T-helper 9 cell (primary cell): Measurements from ENCODE around the gene ZNF142.

Experiments
- DNase-seq: peaks from one replicate; pipeline ENCODE4 v3.0.0-alpha.2; 2020

ZNF142 gene

DNA sequence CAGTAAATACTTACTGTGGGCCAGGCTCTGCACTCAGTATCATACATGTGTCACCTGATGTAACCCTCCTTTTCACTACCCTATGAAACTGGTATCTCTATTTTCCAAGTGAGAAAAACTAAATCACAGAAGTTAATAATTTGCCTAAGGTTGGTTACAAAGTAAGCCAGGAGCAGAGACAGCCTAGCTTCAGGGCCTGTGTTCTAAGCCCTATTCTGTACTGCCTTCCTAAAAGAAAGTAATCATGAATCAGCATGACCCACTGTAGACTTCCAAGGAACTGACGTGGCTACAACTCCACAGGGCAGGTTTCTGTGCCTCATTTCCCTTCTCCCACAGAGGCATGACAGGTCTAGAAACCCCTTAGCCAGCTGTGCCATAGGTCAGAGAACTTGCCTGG, 14.3 kb downstream of the ZNF142 start:
- DNase-seq: no peak

DNA sequence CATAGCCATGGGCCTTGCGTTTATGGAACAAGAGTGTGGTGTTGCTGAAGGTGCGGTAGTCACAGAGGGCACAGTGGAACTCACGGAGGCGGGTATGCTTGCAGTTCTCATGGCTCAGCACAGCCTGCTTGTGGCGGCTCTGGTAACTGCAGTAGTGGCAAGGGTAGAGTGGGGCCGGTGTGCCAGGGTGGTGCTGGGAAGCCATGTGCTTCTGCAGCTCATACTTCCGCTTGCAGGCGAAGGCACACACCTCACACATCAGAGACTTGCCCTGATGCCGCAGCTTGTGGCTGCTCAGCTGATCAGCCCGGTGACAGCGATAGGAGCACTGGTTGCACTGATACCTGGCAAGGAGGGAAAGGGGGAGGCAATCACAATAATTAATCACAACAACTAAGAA, 14.7 kb downstream of the ZNF142 start:
- DNase-seq: no peak

DNA sequence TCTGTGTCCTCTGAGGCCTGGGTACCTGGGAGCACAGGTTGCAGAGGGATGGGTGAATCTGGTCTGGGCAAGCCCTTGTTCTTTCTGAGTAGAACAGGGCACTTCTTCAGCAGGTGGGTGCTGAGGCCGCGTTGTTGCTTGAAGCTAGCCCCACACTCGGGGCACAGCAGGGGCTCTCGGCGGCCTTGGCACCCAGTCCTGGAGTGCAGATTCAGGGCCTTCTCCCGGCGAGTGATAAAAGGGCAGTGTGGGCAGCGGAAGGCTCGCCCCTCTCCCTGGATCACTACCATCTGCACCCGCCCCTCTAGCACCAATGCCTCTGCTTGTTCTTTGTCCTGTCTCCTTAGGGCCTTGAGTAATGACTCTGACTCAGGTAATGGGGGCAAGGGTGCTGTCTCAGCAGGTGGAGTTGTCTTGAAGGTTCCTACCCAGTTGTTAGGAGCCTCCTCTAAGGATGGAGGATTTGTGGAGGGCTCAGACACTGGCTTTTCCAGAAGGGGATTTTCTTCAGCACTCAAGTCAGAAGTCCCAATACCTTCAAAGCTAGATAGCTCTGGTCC, 15.6 kb downstream of the ZNF142 start:
- no peak for DNase-seq

DNA sequence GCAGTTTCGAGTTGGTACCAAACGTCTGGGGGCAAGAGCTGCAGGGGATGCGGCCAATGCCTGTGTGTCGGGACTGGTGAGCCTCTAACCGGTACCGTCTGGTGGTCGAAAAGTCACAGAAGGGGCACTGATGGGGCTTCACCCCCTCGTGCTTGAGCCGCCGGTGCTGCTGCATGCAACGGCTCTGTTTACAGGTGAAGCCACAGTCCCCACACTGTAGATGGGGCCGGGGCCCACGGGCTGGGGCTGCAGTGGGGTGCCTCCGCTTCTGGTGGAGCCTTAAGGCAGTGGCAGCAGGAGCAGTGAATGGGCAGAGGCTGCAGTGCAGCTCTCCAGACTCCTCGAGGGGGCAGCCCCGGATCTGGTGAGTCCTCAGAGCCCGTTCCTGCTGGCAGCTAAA, 16.6 kb downstream of the ZNF142 start:
- DNase-seq: no peak

DNA sequence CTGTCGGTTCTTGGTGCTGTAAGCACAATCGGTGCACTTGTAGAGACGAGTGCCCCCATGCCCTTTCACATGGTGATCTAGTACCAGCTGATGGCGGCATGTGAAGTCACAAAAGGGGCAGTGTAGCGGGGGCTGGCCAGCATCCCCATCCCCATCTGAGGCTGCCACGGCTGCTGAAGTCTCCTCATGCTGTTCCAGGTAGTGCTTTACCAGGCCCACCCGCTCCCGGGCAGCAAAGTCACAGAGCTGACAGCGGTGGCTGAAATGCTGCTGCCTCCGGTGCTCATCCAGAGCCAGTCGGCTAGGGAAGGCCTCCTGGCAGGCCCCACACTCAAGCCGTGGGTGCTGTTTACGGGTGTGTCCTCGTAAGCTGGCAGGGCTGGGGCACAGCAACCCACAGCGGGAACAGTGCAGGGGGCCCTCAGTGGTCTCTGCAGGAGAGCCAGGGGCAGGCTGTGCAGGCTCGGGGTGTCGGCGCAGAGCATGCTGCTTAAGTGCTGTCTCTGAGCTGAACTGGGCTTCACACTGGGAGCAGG, 17.2 kb downstream of the ZNF142 start:
- DNase-seq: no peak

DNA sequence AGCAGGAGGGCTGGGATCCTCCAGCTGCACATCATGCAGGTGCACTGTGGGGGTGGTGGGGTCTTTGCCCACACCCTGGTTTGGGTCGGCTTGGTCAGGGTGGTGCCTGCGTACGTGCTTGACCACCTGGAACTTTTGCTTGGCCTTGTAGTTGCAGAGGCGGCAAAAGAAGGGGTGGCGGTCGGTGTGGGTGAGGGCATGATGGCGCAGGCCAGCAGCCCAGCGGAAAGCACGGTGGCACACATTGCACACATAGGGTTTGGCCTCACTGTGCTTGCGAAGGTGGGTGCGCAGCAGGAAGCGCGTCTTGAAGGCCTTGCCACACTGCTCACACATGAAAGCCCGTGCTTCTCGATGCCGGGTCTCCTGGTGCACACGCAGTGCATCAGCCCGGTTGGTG, 21.1 kb downstream of the ZNF142 start:
- DNase-seq: no peak

DNA sequence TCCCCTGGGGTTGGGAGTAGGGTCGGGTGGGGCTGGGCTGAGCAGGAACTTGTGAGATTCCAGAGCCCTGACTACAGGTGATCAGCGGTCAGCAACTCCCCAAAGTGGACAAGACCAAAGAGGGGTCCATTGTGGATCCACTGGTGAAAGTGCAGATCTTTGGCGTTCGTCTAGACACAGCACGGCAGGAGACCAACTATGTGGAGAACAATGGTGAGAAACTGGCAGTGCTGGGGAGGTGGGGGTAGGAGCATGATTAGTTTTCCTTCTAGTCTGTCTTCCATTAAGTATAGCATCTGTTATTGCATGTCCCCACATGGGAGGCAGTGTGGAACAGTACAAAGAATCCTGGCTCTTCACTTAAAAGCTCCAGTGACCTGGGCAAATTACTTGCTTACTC, 23.7 kb downstream of the ZNF142 start:
- no peak for DNase-seq

DNA sequence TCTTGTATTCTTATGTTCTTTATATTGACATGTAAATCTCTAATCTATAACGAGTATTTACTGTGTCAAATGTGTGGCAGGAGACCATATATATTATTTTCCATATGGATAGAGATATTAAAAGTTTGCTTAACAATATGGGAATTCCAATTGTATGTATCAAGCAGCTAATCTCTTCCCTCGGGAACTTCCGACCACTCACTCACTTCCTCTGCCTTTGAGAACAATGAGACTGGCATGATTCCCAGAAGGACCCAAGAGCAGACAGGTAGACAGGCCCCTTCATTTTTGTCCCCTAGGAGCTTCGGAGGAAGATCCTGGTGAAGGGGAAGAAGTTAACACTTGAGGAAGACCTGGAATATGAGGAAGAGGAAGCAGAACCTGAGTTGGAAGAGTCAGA, 27.6 kb downstream of the ZNF142 start:
- no peak for DNase-seq

DNA sequence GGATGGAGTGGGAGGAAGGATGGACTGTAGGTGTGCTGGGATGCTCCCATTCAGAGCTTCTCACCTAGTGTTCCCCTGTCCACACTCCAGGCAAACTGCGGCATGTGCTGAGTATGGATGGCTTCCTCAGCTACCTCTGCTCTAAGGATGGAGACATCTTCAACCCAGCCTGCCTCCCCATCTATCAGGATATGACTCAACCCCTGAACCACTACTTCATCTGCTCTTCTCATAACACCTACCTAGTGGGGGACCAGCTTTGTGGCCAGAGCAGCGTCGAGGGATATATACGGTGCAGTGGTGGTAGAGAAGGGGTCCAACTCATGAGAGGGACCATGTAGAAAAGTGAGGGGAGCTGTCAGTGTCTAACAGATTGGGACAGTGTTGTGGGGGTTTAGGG, 31.5 kb downstream of the ZNF142 start:
- DNase-seq: no peak

DNA sequence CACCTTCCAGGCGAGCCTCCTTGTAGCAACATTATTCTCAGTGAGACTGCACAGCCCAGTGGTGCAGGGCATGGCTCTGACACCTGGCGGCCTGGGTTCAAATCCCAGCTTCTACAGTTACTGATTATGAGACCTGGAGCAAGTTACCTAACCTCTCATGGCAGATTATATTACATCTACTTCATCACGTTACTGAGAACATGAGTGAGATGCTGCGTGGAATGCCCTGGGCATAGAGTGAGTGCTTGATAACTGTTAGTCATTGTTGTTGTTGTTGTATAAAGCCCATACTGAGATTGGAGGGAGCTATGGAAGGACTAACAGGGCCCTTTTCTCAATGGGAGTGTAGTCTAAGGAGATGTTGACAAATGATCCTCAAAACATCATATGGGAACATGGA, 33.1 kb downstream of the ZNF142 start:
- DNase-seq: no peak

DNA sequence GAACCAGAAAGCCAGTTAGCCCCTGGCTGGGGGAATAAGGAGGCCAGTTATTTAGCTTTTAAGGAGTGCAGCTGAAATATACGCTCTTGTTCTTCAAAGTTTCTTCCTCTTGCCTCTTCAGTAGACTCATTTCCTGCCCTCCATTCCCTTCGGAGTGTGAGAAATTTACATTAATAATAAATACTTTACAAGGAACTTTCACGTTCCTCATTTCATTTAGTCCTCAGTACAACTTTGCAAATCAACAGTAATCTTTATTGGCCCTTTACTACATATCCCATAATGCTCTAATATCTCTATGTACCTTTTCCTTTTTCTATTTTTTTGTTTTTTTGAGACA, 36.1 kb downstream of the ZNF142 start:
- no peak for DNase-seq

DNA sequence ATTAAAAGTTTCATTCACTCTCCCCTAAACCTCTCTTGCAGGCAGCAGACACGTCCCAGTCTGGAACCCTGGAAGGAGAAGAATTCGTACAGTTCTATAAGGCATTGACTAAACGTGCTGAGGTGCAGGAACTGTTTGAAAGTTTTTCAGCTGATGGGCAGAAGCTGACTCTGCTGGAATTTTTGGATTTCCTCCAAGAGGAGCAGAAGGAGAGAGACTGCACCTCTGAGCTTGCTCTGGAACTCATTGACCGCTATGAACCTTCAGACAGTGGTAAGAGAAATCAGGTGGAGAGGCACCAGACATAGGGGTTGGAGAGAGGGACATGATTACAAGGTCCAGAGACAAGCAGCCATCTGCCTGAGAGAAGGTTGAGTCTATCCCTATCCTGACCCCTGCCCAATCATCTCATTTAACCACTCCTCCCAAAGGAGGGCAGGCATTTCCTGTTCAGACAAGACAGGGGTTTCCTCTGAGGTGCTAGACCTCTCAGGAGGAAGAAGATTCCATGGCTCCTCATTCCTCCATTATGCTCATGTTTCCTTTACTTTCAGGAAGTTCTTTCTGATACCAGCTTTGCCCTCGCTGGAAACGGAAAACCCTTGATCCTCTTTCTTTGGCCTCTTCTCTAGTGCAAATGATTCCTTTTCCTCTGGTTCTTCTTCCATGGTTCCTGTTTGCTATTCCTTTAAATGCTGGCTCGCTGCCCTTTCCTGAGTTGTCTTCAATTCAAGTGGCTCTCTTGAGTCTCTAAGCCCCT, 36.6 kb downstream of the ZNF142 start:
- DNase-seq: no peak

DNA sequence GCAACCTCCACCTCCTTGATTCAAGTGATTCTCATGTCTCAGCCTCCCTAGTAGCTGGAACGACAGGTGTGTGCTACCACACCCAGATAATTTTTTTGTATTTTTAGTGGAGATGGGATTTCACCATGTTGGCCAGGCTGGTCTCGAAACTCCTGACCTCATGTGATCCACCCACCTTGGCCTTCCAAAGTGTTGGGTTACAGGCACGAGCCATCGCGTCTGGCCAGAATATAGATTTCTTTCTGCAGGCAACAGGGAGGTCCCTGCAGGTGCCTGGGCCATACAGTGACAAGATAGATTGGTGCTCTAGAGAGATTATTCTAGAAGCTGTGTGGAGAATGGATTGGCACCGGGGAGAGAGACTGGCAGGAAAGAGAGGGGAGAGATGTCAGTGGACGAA, 38.4 kb downstream of the ZNF142 start:
- DNase-seq: no peak

DNA sequence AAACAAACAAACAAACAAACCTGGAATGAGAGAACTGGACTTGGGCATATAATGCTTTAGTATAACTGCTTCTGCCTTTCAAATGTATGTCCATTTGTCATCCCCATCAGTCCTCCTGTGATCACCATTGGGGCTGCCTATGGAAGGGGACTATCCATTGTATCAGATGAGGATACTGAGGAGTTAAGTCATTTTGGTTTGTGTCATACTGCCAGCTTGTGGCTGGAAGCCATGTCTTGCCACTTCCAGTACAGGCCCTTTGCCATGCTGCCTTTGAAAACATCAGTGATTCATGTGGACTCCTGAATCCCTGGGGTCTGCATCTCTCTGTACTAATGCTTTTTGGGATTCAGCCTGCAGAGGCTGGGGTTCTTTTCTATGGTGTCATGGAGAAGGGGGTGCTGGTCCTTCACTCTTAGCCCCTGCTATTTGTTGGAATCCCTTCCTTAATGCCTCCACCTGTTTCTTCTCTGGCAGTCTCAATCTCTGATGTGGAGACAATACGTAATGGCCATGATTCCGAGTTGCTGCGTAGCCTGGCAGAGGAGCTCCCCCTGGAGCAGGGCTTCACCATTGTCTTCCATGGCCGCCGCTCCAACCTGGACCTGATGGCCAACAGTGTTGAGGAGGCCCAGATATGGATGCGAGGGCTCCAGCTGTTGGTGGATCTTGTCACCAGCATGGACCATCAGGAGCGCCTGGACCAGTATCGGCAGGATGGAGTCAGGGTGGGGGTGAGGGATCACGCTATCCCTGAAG, 41.1 kb downstream of the ZNF142 start:
- no peak for DNase-seq

DNA sequence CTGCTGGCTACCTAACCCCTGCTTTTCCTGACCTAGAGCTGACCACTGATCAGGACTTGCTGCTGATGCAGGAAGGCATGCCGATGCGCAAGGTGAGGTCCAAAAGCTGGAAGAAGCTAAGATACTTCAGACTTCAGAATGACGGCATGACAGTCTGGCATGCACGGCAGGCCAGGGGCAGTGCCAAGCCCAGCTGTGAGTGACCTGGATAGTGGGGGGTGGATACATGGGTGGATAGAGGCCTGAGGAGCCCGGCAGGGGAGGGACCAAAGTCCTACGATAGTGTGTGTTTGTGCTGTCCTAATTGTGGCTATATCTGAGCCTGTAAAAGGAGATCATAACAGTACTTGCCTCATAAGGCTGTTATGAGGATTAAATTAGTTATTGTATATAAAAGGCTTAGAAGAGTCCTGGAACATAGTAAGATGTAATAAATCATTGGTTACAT, 43.5 kb downstream of the ZNF142 start:
- no peak for DNase-seq

DNA sequence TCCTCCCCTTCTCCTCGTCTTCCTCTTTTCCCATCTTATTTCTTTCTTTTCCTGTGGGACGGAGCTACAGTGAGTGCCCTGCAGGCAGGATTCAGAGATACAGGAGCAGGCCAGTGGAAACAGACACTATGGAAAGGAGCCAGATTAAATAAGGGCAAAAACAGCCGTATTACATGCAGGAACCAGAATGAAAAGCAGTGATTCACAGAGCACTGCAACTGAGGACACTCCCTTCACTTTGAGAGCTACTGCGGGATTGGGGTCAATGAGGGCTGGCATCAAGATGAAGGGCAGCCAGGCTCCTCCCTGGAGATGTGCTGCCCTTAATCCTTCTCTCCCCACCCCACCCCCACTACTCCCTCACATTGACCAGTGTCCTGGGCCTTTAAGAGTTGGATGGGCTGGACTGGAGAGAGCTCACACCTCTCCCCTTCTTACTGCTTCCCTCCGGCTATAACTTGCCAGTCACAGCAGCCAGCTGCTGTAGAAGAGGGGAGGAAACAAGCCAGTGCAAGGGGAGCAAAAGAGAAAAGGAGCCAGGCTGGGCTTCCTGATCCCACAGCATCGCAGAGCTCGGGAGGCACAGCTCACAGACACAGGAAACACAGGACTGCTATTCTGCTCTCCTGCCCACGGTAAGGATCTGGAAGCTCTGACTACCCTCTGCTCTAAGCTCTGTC, 51.8 kb downstream of the ZNF142 start, which contains the start of gene PLCD4:
Gene PLCD4 (plus strand): TSS at position 464 of the 680 bp plus-strand sequence. CDS start 7,841 bp downstream, outside the sequence.
- no peak for DNase-seq

DNA sequence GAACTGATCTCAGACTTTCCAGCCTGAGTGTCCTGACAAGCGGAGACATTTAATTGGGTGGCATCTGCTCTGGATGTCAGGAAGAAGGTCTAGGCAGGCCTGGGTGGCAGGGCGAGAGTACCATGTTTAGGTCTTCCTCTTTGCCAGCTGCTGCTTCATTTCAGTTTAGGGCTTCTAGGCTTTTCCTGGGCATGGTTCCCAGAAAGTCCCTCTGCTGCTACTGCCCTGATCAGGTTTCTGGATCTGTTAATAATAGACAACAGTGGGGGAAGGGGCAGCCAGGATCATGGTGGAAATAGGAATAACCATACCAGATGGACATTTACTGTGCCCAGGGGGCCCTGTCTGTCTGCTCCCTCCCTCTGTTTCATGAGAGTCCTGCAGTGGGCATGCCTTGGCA, 54.0 kb downstream of the ZNF142 start:
- DNase-seq: no peak
